HG03139 (cell line): ENCODE results near the gene CD300LD.
"Not testable (repeated sequence)": the region's sequence is repeated elsewhere in the genome, so short reads cannot be mapped to it uniquely, and the experiment has no call there.

Source experiments
- ATAC-seq: cut with Tn5 transposase; IDR thresholded peaks from one replicate; pipeline ENCODE4 v1.9.1; 2021; ENCODE audit not compliant: unreplicated experiment

Gene CD300LD

DNA sequence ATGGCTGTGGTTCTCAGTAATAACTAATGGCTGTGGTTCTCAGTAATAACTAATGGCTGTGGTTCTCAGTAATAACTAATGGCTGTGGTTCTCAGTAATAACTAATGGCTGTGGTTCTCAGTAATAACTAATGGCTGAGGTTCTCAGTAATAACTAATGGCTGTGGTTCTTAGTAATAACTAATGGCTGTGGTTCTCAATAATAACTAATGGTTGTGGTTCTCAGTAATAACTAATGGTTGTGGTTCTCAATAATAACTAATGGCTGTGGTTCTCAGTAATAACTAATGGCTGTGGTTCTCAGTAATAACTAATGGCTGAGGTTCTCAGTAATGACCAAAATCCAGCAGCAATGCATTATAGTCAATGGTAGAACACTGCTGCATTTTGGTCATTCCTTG is 18.4 kb downstream of the CD300LD start:
- not testable (repeated sequence) for ATAC-seq

DNA sequence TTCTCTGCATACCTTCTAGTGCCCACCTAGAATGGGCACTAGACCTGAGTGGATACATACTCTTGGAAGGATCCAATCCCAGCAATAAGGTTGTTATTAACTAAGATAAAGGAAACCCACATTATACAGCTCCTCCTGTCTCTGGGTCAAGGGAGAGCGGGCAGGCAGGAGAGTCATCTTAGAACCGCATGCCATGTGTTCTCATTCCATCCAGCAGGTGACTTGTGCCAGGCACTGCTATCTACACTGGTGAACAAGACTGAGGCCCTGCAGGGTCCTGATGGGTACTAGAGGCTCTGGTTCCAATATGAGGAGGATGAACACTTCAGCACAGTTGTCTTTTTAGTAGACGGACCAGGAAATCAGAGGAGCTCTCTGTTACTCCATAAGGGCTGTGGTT is 18.9 kb downstream of the CD300LD start:
- no peak for ATAC-seq

DNA sequence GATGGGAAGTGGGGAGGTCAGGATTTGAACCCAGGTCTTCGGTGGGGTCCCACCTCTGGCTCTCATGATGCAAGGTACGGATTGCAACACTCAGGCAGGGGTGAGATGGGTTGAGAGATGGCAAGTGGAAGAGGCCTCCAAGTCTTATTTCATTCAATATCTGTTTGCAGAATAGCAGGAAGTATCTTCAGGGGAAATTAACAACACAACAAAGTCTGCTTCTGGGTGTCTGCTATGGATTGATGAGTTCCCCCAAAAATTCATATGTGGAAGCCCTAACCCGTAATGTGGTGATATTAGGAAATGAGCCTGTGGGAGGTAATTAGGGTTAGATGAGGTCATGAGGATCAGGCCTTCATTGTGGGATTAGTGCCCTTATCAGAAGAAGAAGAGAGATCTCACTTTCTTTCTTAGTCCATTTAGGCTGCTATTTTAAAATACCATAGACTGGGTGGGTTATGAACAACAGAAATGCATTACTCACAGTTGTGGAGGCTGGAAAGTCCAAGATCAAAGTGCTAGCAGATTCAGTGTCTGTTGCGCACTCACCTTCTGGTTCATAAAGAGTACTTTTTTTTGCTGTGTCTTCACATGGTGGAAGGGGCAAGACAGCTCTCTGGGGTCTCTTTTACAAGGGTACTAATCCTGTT is 20.3 kb downstream of the CD300LD start:
- no peak for ATAC-seq

DNA sequence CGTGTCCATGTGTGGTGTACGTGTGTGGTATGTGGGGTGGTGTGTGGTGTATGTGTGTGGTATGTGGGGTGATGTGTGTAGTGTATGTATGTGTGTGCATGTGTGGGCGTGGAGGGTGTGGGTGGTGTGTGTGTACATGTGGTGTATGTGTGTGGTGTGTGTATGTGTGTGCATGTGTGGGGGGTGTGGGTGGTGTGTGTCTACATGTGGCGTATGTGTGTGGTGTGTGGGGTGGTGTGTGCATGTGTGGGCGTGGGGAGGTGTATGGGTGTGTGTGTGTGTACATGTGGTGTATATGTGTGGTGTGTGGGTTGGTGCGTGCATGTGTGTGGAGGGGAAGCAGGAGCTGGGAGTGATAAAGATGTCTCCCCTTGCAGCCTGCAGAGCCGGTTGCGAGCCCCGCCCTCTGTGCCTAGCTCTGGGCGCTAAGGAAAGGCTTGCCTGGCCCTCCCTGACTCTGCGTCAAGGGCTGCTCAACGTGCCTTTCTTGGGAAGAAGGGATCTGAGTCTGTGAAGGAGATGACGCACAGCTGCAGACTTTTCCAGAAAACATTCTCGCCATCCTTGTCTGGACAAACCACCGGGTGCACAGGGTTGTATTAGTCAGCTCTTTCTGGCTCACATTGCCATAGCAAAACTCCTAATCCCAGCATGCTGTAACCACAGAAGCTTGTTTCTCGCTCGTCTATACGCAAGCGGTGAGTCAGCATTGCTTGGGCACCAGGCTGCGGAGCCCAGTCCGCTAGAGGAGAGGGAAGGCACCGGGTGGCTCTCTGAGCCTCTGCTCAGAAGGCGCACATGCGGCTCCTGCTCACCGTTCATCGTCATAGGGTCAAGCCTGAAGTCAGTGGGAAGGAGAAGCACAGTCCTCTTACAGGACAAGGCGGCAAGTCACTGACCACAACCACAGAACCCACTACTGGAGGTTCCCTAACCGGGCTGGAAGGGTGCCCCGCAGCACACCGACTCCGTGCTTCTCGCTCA is 22.8 kb downstream of the CD300LD start:
- ATAC-seq = no peak

- ATAC-seq = no peak
Measured at GRCh38 chr17:74568106-74568873, 23.8 kb downstream of the CD300LD start.

DNA sequence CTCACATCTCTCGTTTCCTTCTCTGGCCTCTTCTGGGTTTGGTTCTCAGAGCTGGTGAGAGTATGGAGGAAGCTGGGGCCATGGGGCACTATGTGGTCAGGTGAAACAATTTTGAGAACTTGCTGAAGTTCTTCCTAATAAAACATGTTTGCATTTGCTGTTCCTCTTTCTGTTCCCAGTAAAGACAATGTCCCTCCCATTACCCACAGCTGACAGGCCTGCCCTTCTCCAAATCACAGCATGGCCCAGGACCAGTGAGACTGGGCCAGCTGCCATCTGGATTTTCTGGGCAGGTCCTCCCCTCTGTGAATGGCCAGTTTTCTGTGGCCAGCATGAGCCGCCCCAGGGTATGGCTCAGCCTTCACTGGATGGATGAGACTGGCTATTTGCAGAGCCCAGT is 24.7 kb downstream of the CD300LD start, which contains the start of gene CD300H:
Gene CD300H, minus strand, starts transcription at position 113 of the 400 bp plus-strand sequence.
- no peak for ATAC-seq

DNA sequence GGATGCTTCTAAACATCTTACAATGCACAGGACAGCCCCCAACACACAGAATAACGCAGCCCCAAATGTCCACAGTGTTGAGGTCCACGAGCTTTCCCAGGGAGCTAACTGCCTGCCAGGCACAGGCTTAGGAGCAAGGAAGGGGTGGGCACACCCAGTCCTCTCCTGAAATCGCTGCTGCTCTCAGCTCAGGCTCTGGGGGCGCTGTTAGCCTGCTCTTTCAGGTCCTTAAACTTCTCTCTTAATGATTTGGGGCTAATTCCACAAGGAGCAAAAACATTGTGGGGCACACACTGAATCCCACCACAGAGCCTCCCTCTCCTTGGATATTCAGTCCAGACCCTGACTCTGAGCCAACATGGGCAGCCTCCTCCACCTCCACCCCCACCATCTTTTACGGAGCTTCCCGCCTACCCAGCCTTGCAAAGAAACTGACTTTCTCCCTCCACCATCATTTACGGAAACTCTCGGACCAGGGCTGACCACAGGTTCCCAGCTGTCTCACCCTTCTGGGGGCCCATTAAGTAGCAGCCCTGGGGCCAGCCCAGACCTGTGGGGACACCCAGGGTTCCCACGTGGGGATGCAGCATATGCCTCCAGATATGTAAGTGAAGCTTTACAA is 25.8 kb downstream of the CD300LD start:
- ATAC-seq = no peak

DNA sequence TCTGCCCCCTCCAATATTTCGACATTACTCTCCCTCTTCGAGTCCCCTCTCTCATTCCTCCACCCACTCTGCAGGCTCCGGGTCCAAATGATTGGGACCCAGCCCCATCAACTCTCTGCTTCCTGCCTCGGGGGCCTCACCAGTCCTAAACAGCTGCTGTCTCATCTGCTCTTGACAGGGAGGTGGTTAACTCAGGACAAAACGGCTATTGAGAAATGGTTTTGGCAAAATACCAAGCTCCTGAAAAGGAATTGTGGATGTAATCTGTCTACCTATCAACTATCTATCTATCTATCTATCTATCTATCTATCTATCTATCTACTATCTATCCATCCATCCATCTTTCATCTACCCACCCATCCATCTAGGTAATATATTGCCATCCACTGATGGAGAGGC is 27.0 kb downstream of the CD300LD start:
- ATAC-seq = no peak

DNA sequence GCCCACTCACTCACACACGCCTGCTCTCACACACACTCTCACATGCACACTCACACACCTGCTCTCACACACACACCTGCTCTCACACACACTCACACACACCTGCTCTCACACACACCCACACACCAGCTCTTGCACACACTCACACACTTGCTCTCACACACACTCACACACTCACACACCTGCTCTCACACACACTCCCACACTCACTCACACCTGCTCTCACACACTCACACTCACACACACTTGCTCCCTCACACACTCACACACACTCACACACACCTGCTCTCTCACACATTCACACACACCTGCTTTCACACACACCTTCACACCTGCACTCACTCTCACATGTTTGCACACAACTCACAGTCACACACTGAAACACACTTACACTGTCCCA is 28.7 kb downstream of the CD300LD start:
- ATAC-seq = no peak

DNA sequence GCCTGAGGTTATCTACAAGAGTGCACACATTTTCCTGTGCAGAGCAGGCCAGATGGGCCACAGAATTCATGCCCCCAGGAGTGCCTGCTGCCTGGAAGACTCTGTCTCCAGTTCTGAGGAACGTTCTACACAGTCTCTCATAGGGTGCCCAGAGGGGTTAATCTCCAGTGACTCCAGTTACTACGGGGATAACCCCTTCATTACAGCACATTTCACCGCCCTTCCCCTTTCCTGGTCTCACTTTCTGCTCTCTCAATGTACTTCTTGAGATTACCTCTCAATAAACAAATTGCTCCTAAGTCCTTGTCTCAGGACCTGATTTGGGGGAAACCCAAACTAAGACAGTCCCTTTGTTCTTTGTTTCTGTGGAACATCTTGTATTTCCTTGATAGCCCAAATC is 30.5 kb downstream of the CD300LD start:
- ATAC-seq = no peak

- no peak for ATAC-seq
Measured at GRCh38 chr17:74558882-74559519, 33.1 kb downstream of the CD300LD start.

GRCh38 chr17:74558402-74558801 is 33.7 kb downstream of the CD300LD start:
- ATAC-seq = not testable (repeated sequence)

- no peak for ATAC-seq
Measured at GRCh38 chr17:74555427-74555940, 36.6 kb downstream of the CD300LD start.

GRCh38 chr17:74554909-74555308 is 37.2 kb downstream of the CD300LD start:
- ATAC-seq = no peak

GRCh38 chr17:74552037-74552436 is 40.0 kb downstream of the CD300LD start:
- no peak for ATAC-seq

GRCh38 chr17:74550602-74551001 is 41.5 kb downstream of the CD300LD start:
- ATAC-seq = no peak

GRCh38 chr17:74549343-74549742 is 42.7 kb downstream of the CD300LD start:
- ATAC-seq = no peak

DNA sequence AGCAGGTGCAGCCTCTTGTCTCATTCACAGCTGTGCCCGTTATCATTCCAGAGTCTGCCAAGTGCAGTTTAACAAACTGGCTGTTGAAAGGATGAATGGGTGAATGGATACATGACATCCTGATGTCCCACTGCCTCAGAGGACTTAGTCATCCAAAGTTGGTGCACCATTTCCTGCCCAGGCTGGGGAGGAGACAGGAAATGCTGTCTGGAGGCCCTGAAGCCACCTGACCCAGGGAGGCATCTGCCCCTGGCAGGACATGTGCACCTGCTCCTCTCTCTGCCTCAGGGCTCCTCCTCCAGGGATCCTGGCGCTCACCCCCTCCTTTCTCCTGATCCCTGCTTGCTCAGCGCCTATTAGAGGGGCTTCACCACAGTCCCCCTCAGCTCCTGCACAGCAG is 44.3 kb downstream of the CD300LD start:
- ATAC-seq = no peak

DNA sequence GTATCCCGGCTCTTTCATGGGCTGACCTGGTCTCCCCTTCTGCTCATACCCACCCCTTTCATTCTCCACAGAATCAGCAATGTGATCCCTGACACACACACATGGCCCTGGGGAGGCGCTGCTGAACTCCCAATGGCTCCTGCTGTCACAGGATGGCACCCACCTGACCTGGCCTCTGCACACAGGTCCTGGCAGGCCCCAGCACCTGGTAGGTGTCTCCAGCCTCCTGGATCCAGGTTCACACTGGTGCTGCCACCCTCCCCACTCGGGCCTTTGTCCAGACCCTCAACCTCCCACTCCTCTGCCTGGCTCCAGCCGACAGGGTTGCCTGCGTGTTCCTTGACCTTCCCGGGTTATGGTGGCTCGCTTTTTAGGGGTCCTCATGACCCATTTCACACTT is 44.8 kb downstream of the CD300LD start:
- no peak for ATAC-seq

DNA sequence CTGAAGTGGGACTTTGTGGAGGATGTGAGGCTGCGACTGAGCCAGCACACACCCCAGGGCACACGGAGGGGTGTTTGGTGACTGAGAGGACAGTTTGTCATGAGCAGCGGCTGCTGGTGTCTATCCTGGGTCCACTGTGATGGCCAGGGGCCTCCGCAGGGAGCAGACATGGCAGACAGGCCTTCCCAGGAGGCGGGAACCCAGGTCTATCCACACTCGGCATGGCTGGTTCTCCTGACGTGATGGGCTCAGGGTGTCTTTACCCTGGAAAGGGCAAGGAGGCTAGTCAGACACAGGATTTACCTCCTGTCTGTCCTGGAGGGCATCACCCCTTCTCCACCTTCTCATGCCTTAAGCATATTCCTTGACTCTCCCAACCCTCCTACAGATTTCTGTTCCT is 45.5 kb downstream of the CD300LD start:
- ATAC-seq = no peak
